ENCODE measurements around the gene PRSS38. TPM values are rescaled to one million over a fixed set of nuclear protein-coding genes. Genes with fewer than 3 reads are reported as not detected.

The PRSS38 gene
- total RNA-seq (not detected), polyA plus RNA-seq (not detected), total RNA-seq (not detected)

DNA sequence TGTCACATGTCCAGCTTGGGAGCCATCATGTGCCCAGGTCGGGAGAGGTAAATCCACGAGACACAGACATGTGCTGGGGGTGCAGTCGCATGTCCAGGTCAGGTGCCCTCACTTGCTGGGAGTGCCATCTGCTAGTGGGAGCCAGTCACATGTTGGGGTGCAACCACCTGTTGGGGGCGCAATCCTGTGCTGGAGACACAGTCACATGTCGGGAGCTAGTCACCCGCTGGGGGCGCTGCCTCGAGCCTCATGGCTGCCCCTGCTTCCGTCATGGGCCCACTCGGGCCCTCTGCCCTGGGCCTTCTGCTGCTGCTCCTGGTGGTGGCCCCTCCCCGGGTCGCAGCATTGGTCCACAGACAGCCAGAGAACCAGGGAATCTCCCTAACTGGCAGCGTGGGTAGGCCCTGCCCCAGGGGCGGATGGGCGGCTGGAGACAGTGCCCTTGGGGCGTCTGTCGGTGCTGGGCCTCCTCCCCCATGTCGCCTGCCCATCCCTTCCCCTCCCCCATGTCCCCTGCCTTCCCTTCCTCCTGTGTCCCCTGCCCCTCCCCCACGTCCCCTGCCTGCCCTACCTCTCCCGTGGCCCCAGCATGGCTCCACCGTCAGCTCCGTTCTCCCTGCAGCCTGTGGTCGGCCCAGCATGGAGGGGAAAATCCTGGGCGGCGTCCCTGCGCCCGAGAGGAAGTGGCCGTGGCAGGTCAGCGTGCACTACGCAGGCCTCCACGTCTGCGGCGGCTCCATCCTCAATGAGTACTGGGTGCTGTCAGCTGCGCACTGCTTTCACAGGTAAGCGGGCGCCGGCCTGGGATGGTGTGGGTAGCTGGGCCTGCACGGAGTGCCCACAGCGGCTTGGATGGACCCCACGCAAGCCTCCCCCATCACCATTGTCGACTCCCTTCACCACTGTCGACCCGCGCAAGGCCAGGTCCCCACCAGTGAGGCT is at the start of gene PRSS38:
Gene PRSS38, plus strand, starts transcription at position 208 of the 942 bp plus-strand sequence. Its CDS starts 42 bp downstream, at position 250.
- CTCF ChIA-PET, result no interaction called here
- Mint-ChIP-seq H3K27ac (no peak within 1 kb of the TSS), H3K4me3 (peak within 1 kb of the TSS in 1 of 10 donors; percentile 25), H3K36me3 (peaks cover 0 to 19% (median 5%) of the 10 kb centered on the region in 5 donors), H3K9me3 (peaks cover 4 to 32% (median 20%) of the 10 kb centered on the region in 11 donors), H3K27me3 (no peaks in the 10 kb centered on the region), H3K4me1 (peaks cover 0 to 5% (median 0%) of the 10 kb centered on the region in 7 donors)
- Histone ChIP-seq H3K4me1 (ENCODE audit: control insufficient read depth in 2 of 2, insufficient read depth in 2 of 2, low read length in 2 of 2) (no peaks in the 10 kb centered on the region), H3K9me3 (ENCODE audit: control insufficient read depth in 2 of 3, low read length in 3 of 3) (peaks cover 0 to 12% (median 0%) of the 10 kb centered on the region in 3 experiments), H3K36me3 (ENCODE audit: control insufficient read depth in 2 of 3, insufficient read depth in 3 of 3, low read length in 3 of 3) (no peaks in the 10 kb centered on the region), H3K4me3 (ENCODE audit: low read length) (no peak within 1 kb of the TSS), H3K27ac (ENCODE audit: low read depth, low read length) (no peak within 1 kb of the TSS), H3K27me3 (ENCODE audit: control insufficient read depth in 2 of 2, insufficient read depth in 2 of 2, low read length in 2 of 2) (no peaks in the 10 kb centered on the region)
- ATAC-seq (peak; percentile 18), DNase-seq (no peak)
- POLR2A ChIA-PET, result interaction anchor here (0.7 kb wide), 1 partner anchor 1452 kb away, joined by 3 read pairs; no protein-coding TSS in a partner anchor
- intact Hi-C loops (cut with micrococcal nuclease), result no loop called here

DNA sequence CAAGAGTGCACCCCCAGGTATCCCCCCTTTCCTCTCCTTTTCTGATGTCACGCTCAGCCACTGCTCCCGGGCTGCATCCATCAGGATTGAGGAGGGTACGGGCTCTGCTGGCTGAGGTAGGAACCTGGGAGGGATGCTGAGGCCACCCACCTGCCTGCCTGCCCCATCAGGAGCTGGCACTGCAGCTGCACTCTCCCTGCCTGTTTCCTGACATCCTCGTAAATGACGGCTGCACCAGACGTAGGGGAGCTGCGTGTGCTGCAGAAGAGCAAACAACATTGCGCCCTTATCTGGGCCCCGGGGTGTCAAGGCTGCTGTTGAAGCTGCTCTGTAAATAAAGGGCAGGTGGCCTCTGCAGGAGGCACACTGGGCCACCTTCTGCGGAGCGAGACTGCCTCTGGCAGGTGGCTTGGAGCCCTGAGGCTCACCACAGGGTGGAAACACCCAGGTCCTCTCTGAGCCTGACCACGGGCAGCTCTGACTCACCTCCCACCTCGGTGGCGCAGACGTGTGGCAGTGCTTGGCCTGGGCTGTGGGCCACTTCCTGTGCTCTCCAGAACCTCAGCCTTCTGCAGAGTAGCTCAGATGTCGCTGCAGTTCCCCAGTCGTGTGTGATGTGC is 49.4 kb upstream of the PRSS38 start:
- H3K27ac ChIP-seq (ENCODE audit: low read depth, low read length), result peak overlapping the region; percentile 45
- ChIA-PET CTCF (interaction anchor here (0.6 to 5.2 kb wide), 6 partner anchors 18 to 191 kb away, joined by 3 to 38 read pairs (median 4); no protein-coding TSS in a partner anchor), POLR2A (interaction anchor here (0.6 to 2.4 kb wide), 7 partner anchors 22 to 464 kb away, joined by 3 to 8 read pairs (median 3); partner anchors contain the start of genes ARF1, JMJD4 and SNAP47)
- H3K4me3 ChIP-seq (ENCODE audit: low read length), result peak overlapping the region; percentile 12
- peaks cover 0 to 27% (median 0%) of the 10 kb centered on the region in 3 experiments for H3K36me3 ChIP-seq (ENCODE audit: control insufficient read depth in 2 of 3, insufficient read depth in 3 of 3, low read length in 3 of 3)
- ATAC-seq (peak; percentile 82), DNase-seq (peak; percentile 39 to 75 (median 65))
- peaks cover 37 to 70% (median 66%) of the 10 kb centered on the region in 7 donors for H3K4me1 Mint-ChIP-seq
- peak overlapping the region; percentile 63 to 81 (median 72) for H3K4me3 Mint-ChIP-seq
- no peaks in the 10 kb centered on the region for H3K27me3 Mint-ChIP-seq
- H3K36me3 Mint-ChIP-seq, result peaks cover 6 to 48% (median 16%) of the 10 kb centered on the region in 5 donors
- intact Hi-C loops (cut with micrococcal nuclease), result loop anchor here (1.0 to 10.0 kb wide), 6 partner anchors 8 to 201 kb away; partner anchors contain the start of genes JMJD4 (in 1 of the 2), SNAP47 (in 1 of the 2) and ZNF678 (in 1 of the 2)
- peaks cover 58 to 66% of the 10 kb centered on the region in 2 donors for H3K4me1 ChIP-seq (ENCODE audit: control insufficient read depth in 2 of 2, insufficient read depth in 2 of 2, low read length in 2 of 2)
- no peaks in the 10 kb centered on the region for H3K27me3 ChIP-seq (ENCODE audit: control insufficient read depth in 2 of 2, insufficient read depth in 2 of 2, low read length in 2 of 2)
- H3K9me3 ChIP-seq (ENCODE audit: control insufficient read depth in 2 of 3, low read length in 3 of 3), result no peaks in the 10 kb centered on the region
- H3K9me3 Mint-ChIP-seq, result no peaks in the 10 kb centered on the region
- peak overlapping the region; percentile 85 to 94 (median 90) for H3K27ac Mint-ChIP-seq

GRCh38 chr1:227766653-227767277 is 48.7 kb upstream of the PRSS38 start:
- Histone ChIP-seq H3K36me3 (ENCODE audit: control insufficient read depth in 2 of 3, insufficient read depth in 3 of 3, low read length in 3 of 3) (peaks cover 0 to 27% (median 0%) of the 10 kb centered on the region in 3 experiments), H3K27me3 (ENCODE audit: control insufficient read depth in 2 of 2, insufficient read depth in 2 of 2, low read length in 2 of 2) (no peaks in the 10 kb centered on the region), H3K27ac (ENCODE audit: low read depth, low read length) (peak overlapping the region; percentile 45), H3K9me3 (ENCODE audit: control insufficient read depth in 2 of 3, low read length in 3 of 3) (no peaks in the 10 kb centered on the region), H3K4me1 (ENCODE audit: control insufficient read depth in 2 of 2, insufficient read depth in 2 of 2, low read length in 2 of 2) (peaks cover 52 to 59% of the 10 kb centered on the region in 2 donors), H3K4me3 (ENCODE audit: low read length) (peak overlapping the region; percentile 19)
- DNase-seq (no peak), ATAC-seq (no peak)
- intact Hi-C loops (cut with micrococcal nuclease), result loop anchor here (1.0 to 10.0 kb wide), 6 partner anchors 8 to 202 kb away; partner anchors contain the start of genes JMJD4 (in 1 of the 2), SNAP47 (in 1 of the 2) and ZNF678 (in 1 of the 2)
- ChIA-PET POLR2A (interaction anchor here (0.9 to 2.4 kb wide), 4 partner anchors 21 to 35 kb away, joined by 3 to 8 read pairs (median 5); partner anchors contain the start of genes JMJD4 and SNAP47), CTCF (interaction anchor here (0.6 to 5.2 kb wide), 5 partner anchors 17 to 190 kb away, joined by 3 to 38 read pairs (median 5); no protein-coding TSS in a partner anchor)
- H3K27me3 Mint-ChIP-seq, result no peaks in the 10 kb centered on the region
- peaks cover 32 to 63% (median 60%) of the 10 kb centered on the region in 7 donors for H3K4me1 Mint-ChIP-seq
- peaks cover 6 to 43% (median 16%) of the 10 kb centered on the region in 5 donors for H3K36me3 Mint-ChIP-seq
- peak overlapping the region; percentile 85 to 94 (median 90) for H3K27ac Mint-ChIP-seq
- peak overlapping the region; percentile 63 to 81 (median 72) for H3K4me3 Mint-ChIP-seq
- no peaks in the 10 kb centered on the region for H3K9me3 Mint-ChIP-seq

DNA sequence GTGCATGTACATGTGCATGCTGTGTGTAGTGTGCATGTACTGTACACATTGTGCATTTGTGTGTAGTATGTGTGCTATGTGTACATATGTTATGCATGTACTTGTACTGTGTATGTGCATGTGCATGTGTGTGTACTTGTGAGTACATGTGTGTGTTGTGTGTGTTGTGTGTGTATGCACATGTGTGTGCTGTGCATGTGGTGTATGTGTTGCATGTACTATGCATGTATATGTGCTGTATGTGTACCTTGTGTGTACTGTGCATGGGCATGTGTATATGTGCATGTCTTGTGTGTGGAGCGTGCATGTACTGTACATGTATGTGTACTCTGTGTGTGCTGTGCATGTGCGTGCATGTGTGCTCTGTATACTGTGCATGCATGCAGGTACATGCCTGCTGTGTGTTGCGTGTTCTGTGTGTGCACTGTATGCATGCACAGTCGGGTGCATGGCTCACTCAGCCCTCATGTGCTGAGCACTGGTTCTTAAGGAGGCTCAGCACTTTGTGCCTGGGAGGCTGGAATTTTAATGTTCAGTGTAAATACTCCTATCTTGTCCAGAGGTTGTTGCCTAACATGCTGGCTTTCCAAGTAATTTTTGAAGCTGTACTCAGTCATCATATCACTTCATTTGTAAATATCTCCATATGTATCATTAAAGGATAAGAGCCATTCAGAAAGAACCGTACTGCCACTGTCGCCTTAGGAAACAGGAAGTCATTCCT is 47.9 kb upstream of the PRSS38 start:
- Histone ChIP-seq H3K36me3 (ENCODE audit: control insufficient read depth in 2 of 3, insufficient read depth in 3 of 3, low read length in 3 of 3) (peaks cover 0 to 27% (median 0%) of the 10 kb centered on the region in 3 experiments), H3K4me1 (ENCODE audit: control insufficient read depth in 2 of 2, insufficient read depth in 2 of 2, low read length in 2 of 2) (peaks cover 44 to 55% of the 10 kb centered on the region in 2 donors), H3K27me3 (ENCODE audit: control insufficient read depth in 2 of 2, insufficient read depth in 2 of 2, low read length in 2 of 2) (no peaks in the 10 kb centered on the region), H3K27ac (ENCODE audit: low read depth, low read length) (no peak overlapping the region), H3K4me3 (ENCODE audit: low read length) (no peak overlapping the region), H3K9me3 (ENCODE audit: control insufficient read depth in 2 of 3, low read length in 3 of 3) (no peaks in the 10 kb centered on the region)
- DNase-seq (no peak), ATAC-seq (no peak)
- CTCF ChIA-PET, result no interaction called here
- intact Hi-C loops (cut with micrococcal nuclease), result loop anchor here (2.0 to 10.0 kb wide), 3 partner anchors 33 to 203 kb away; partner anchors contain the start of genes JMJD4 (in 1 of the 2), SNAP47 (in 1 of the 2) and ZNF678 (in 1 of the 2)
- POLR2A ChIA-PET, result no interaction called here
- Mint-ChIP-seq H3K9me3 (no peaks in the 10 kb centered on the region), H3K27ac (peak overlapping the region in 7 of 9 donors; percentile 10 to 91 (median 65)), H3K27me3 (no peaks in the 10 kb centered on the region), H3K36me3 (peaks cover 6 to 46% (median 20%) of the 10 kb centered on the region in 5 donors), H3K4me1 (peaks cover 32 to 60% (median 57%) of the 10 kb centered on the region in 7 donors), H3K4me3 (peak overlapping the region in 9 of 10 donors; percentile 23 to 81 (median 72))

- ATAC-seq, result no peak
- Histone ChIP-seq H3K27me3 (ENCODE audit: control insufficient read depth in 2 of 2, insufficient read depth in 2 of 2, low read length in 2 of 2) (no peaks in the 10 kb centered on the region), H3K36me3 (ENCODE audit: control insufficient read depth in 2 of 3, insufficient read depth in 3 of 3, low read length in 3 of 3) (peaks cover 0 to 27% (median 0%) of the 10 kb centered on the region in 3 experiments), H3K4me1 (ENCODE audit: control insufficient read depth in 2 of 2, insufficient read depth in 2 of 2, low read length in 2 of 2) (peaks cover 41 to 55% of the 10 kb centered on the region in 2 donors), H3K9me3 (ENCODE audit: control insufficient read depth in 2 of 3, low read length in 3 of 3) (no peaks in the 10 kb centered on the region), H3K27ac (ENCODE audit: low read depth, low read length) (no peak overlapping the region), H3K4me3 (ENCODE audit: low read length) (no peak overlapping the region)
- no peaks in the 10 kb centered on the region for H3K9me3 Mint-ChIP-seq
- peak overlapping the region in 1 of 9 donors; percentile 91 for H3K27ac Mint-ChIP-seq
- peak overlapping the region in 3 of 10 donors; percentile 28 to 81 (median 72) for H3K4me3 Mint-ChIP-seq
- ChIA-PET CTCF (no interaction called here), POLR2A (no interaction called here)
- peaks cover 26 to 58% (median 54%) of the 10 kb centered on the region in 7 donors for H3K4me1 Mint-ChIP-seq
- H3K27me3 Mint-ChIP-seq, result no peaks in the 10 kb centered on the region
- no peak for DNase-seq
- intact Hi-C loops (cut with micrococcal nuclease), result loop anchor here in 1 of 2 donors (10.0 kb wide), 2 partner anchors 117 to 203 kb away; partner anchors contain the start of gene ZNF678
- H3K36me3 Mint-ChIP-seq, result peaks cover 6 to 47% (median 22%) of the 10 kb centered on the region in 5 donors
Measured at GRCh38 chr1:227768125-227768439, 47.4 kb upstream of the PRSS38 start.

Measured in naive thymus-derived CD4-positive, alpha-beta T cell (primary cell).